ENCODE data around the gene ATAD3B. TPM values are rescaled to one million over a fixed set of nuclear protein-coding genes. Genes with fewer than 3 reads are reported as not detected.
"Not testable (repeated sequence)": the region's sequence is repeated elsewhere in the genome, so short reads cannot be mapped to it uniquely, and the experiment has no call there.

ATAD3B gene
- total RNA-seq, 1 donor from 2014 or later: 63.0 TPM

GRCh38 chr1:1489861-1490260 lies 18.3 kb downstream of the ATAD3B start:
- no peak overlapping the region for H2AFZ ChIP-seq (ENCODE audit: low read depth, low read length)
- H3K4me1 Mint-ChIP-seq (ENCODE audit: low read depth, unreplicated experiment): no peaks in the 10 kb centered on the region
- H3K9me3 Mint-ChIP-seq (ENCODE audit: unreplicated experiment): peaks cover 2% of the 10 kb centered on the region
- H3K4me2 ChIP-seq (ENCODE audit: low read length): no peak overlapping the region
- no peaks in the 10 kb centered on the region for H3K9me3 ChIP-seq (ENCODE audit: insufficient read depth, low read depth, low read length)
- H3K4me3 Mint-ChIP-seq (ENCODE audit: unreplicated experiment): no peak overlapping the region
- no peaks in the 10 kb centered on the region for H3K4me1 ChIP-seq (ENCODE audit: insufficient read depth, low read length)
- no peak overlapping the region for H3K4me3 ChIP-seq (ENCODE audit: insufficient read depth, low read depth, low read length)
- peaks cover 19% of the 10 kb centered on the region for H3K79me2 ChIP-seq (ENCODE audit: insufficient read depth, low read length)
- FAIRE-seq (no peak), DNase-seq (ENCODE audit: low read depth) (no peak)
- TF ChIP-seq EZH2 (IDR thresholded peaks at IDR 0.05; ENCODE audit: insufficient read depth, low read length): no peak
- no peak for TF ChIP-seq CTCF (IDR thresholded peaks at IDR 0.05; ENCODE audit: insufficient read depth, low read depth, low read length)
- peaks cover 25% of the 10 kb centered on the region for H3K36me3 ChIP-seq (ENCODE audit: insufficient read depth, low read length)
- no peaks in the 10 kb centered on the region for H3K27me3 Mint-ChIP-seq (ENCODE audit: low read depth, unreplicated experiment)
- H3K9ac ChIP-seq (ENCODE audit: low read length): no peak overlapping the region
- peaks cover 13% of the 10 kb centered on the region for H4K20me1 ChIP-seq (ENCODE audit: insufficient read depth, low read length)
- peaks cover 23% of the 10 kb centered on the region for H3K36me3 Mint-ChIP-seq (ENCODE audit: low read depth, unreplicated experiment)
- H3K27me3 ChIP-seq (ENCODE audit: insufficient read depth, low read length): no peaks in the 10 kb centered on the region
- no peak overlapping the region for H3K27ac ChIP-seq (ENCODE audit: low read depth, low read length)
- no peak overlapping the region for H3K27ac Mint-ChIP-seq (ENCODE audit: unreplicated experiment)

- Histone ChIP-seq H2AFZ (ENCODE audit: low read depth, low read length) (no peak overlapping the region), H3K4me2 (ENCODE audit: low read length) (no peak overlapping the region), H3K4me3 (ENCODE audit: insufficient read depth, low read depth, low read length) (no peak overlapping the region), H3K9ac (ENCODE audit: low read length) (no peak overlapping the region), H3K79me2 (ENCODE audit: insufficient read depth, low read length) (peaks cover 19% of the 10 kb centered on the region), H3K36me3 (ENCODE audit: insufficient read depth, low read length) (peaks cover 25% of the 10 kb centered on the region), H3K27ac (ENCODE audit: low read depth, low read length) (no peak overlapping the region), H3K27me3 (ENCODE audit: insufficient read depth, low read length) (no peaks in the 10 kb centered on the region), H3K4me1 (ENCODE audit: insufficient read depth, low read length) (no peaks in the 10 kb centered on the region), H3K9me3 (ENCODE audit: insufficient read depth, low read depth, low read length) (no peaks in the 10 kb centered on the region), H4K20me1 (ENCODE audit: insufficient read depth, low read length) (peaks cover 13% of the 10 kb centered on the region)
- FAIRE-seq: no peak
- H3K27ac Mint-ChIP-seq (ENCODE audit: unreplicated experiment): no peak overlapping the region
- no peaks in the 10 kb centered on the region for H3K4me1 Mint-ChIP-seq (ENCODE audit: low read depth, unreplicated experiment)
- no peak for DNase-seq (ENCODE audit: low read depth)
- no peak overlapping the region for H3K4me3 Mint-ChIP-seq (ENCODE audit: unreplicated experiment)
- no peak for TF ChIP-seq EZH2 (IDR thresholded peaks at IDR 0.05; ENCODE audit: insufficient read depth, low read length)
- TF ChIP-seq CTCF (IDR thresholded peaks at IDR 0.05; ENCODE audit: insufficient read depth, low read depth, low read length): no peak
- no peaks in the 10 kb centered on the region for H3K27me3 Mint-ChIP-seq (ENCODE audit: low read depth, unreplicated experiment)
- peaks cover 23% of the 10 kb centered on the region for H3K36me3 Mint-ChIP-seq (ENCODE audit: low read depth, unreplicated experiment)
- peaks cover 2% of the 10 kb centered on the region for H3K9me3 Mint-ChIP-seq (ENCODE audit: unreplicated experiment)
These were observed 19.2 kb downstream of the ATAD3B start for GRCh38 chr1:1490633-1491230.

- no peaks in the 10 kb centered on the region for H3K27me3 ChIP-seq (ENCODE audit: insufficient read depth, low read length)
- Mint-ChIP-seq H3K36me3 (ENCODE audit: low read depth, unreplicated experiment) (peaks cover 23% of the 10 kb centered on the region), H3K9me3 (ENCODE audit: unreplicated experiment) (peaks cover 2% of the 10 kb centered on the region), H3K27me3 (ENCODE audit: low read depth, unreplicated experiment) (no peaks in the 10 kb centered on the region), H3K27ac (ENCODE audit: unreplicated experiment) (no peak overlapping the region), H3K4me3 (ENCODE audit: unreplicated experiment) (no peak overlapping the region), H3K4me1 (ENCODE audit: low read depth, unreplicated experiment) (no peaks in the 10 kb centered on the region)
- no peaks in the 10 kb centered on the region for H3K4me1 ChIP-seq (ENCODE audit: insufficient read depth, low read length)
- no peak overlapping the region for H2AFZ ChIP-seq (ENCODE audit: low read depth, low read length)
- peaks cover 19% of the 10 kb centered on the region for H3K79me2 ChIP-seq (ENCODE audit: insufficient read depth, low read length)
- FAIRE-seq: no peak
- no peak overlapping the region for H3K9ac ChIP-seq (ENCODE audit: low read length)
- H3K4me3 ChIP-seq (ENCODE audit: insufficient read depth, low read depth, low read length): no peak overlapping the region
- TF ChIP-seq CTCF (IDR thresholded peaks at IDR 0.05; ENCODE audit: insufficient read depth, low read depth, low read length) (no peak), EZH2 (IDR thresholded peaks at IDR 0.05; ENCODE audit: insufficient read depth, low read length) (no peak)
- H3K9me3 ChIP-seq (ENCODE audit: insufficient read depth, low read depth, low read length): no peaks in the 10 kb centered on the region
- H3K4me2 ChIP-seq (ENCODE audit: low read length): no peak overlapping the region
- peaks cover 25% of the 10 kb centered on the region for H3K36me3 ChIP-seq (ENCODE audit: insufficient read depth, low read length)
- no peak overlapping the region for H3K27ac ChIP-seq (ENCODE audit: low read depth, low read length)
- no peak for DNase-seq (ENCODE audit: low read depth)
- peaks cover 13% of the 10 kb centered on the region for H4K20me1 ChIP-seq (ENCODE audit: insufficient read depth, low read length)
These were observed 20.0 kb downstream of the ATAD3B start for GRCh38 chr1:1491601-1492000.

- not testable (repeated sequence) for H3K27ac ChIP-seq (ENCODE audit: low read depth, low read length); H2AFZ ChIP-seq (ENCODE audit: low read depth, low read length); H4K20me1 ChIP-seq (ENCODE audit: insufficient read depth, low read length); H3K4me2 ChIP-seq (ENCODE audit: low read length); H3K9ac ChIP-seq (ENCODE audit: low read length); H3K4me3 ChIP-seq (ENCODE audit: insufficient read depth, low read depth, low read length); H3K9me3 ChIP-seq (ENCODE audit: insufficient read depth, low read depth, low read length); H3K27ac Mint-ChIP-seq (ENCODE audit: unreplicated experiment); H3K4me3 Mint-ChIP-seq (ENCODE audit: unreplicated experiment); H3K27me3 ChIP-seq (ENCODE audit: insufficient read depth, low read length); H3K4me1 Mint-ChIP-seq (ENCODE audit: low read depth, unreplicated experiment); DNase-seq (ENCODE audit: low read depth); FAIRE-seq; H3K4me1 ChIP-seq (ENCODE audit: insufficient read depth, low read length); H3K27me3 Mint-ChIP-seq (ENCODE audit: low read depth, unreplicated experiment); H3K9me3 Mint-ChIP-seq (ENCODE audit: unreplicated experiment)
- Histone ChIP-seq H3K36me3 (ENCODE audit: insufficient read depth, low read length) (peaks cover 17% of the 10 kb centered on the region), H3K79me2 (ENCODE audit: insufficient read depth, low read length) (peaks cover 14% of the 10 kb centered on the region)
- H3K36me3 Mint-ChIP-seq (ENCODE audit: low read depth, unreplicated experiment): peaks cover 23% of the 10 kb centered on the region
These were observed 22.7 kb downstream of the ATAD3B start for GRCh38 chr1:1494311-1494710.
